ENCODE results near the gene MCF2L2.

The MCF2L2 gene

GRCh38 chr3:183353421-183353820 is 75.0 kb downstream of the MCF2L2 start:
- no peak for DNase-seq
- Histone ChIP-seq H3K36me3 (ENCODE audit: control insufficient read depth in 4 of 4, insufficient read depth in 4 of 4, low read length in 3 of 4) (no peaks in the 10 kb centered on the region), H3K27ac (ENCODE audit: insufficient read depth in 1 of 2, low read depth in 1 of 2, low read length in 2 of 2, poor library complexity in 1 of 2, severe bottlenecking in 2 of 2) (no peak overlapping the region), H3K27me3 (replicated peaks in 2 of 5; ENCODE audit: control insufficient read depth in 4 of 5, insufficient read depth in 5 of 5, low read length in 4 of 5) (no peaks in the 10 kb centered on the region), H3K4me3 (ENCODE audit: control insufficient read depth in 1 of 7, extremely low read depth in 1 of 7, insufficient read depth in 4 of 7, low read depth in 2 of 7, low read length in 6 of 7) (no peak overlapping the region), H3K4me1 (ENCODE audit: control extremely low read depth in 1 of 4, control insufficient read depth in 4 of 4, insufficient read depth in 4 of 4, low read length in 3 of 4) (peaks cover 0 to 16% (median 8%) of the 10 kb centered on the region in 4 experiments), H3K9me3 (ENCODE audit: control extremely low read depth in 1 of 5, control insufficient read depth in 4 of 5, insufficient read depth in 2 of 5, low read depth in 1 of 5, low read length in 4 of 5) (peaks cover 0 to 4% (median 0%) of the 10 kb centered on the region in 5 experiments)
- ChIA-PET POLR2A (interaction anchor here (0.5 kb wide), 1 partner anchor 110 kb away, joined by 3 read pairs; no protein-coding TSS in a partner anchor), CTCF (interaction anchor here (0.9 kb wide), 1 partner anchor 34 kb away, joined by 3 read pairs; no protein-coding TSS in a partner anchor)
- WGBS (ENCODE audit: insufficient coverage): 91% methylated on average over 3 of the region's 7 CpGs

DNA sequence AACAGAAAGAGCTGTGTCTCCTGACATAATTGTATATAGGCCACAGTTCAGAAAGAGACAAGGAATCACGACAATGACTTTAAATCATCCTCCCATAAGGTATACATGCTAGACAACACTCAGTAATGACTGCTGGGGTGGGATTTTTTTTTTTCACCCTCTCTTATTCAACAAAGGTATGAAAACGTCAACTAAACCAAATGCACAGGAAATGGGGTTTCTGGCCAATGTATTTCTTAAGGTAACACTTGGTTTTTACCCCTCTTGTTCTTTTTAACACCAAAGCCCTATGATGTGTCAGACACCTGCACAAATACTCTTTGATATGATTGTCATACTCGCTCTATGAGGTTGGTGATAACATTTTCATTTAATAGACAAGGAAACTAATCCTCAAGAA is 78.3 kb downstream of the MCF2L2 start:
- ChIA-PET POLR2A (interaction anchor here (0.6 kb wide), 1 partner anchor 19 kb away, joined by 3 read pairs; no protein-coding TSS in a partner anchor), CTCF (no interaction called here)
- Histone ChIP-seq H3K9me3 (ENCODE audit: control extremely low read depth in 1 of 5, control insufficient read depth in 4 of 5, insufficient read depth in 2 of 5, low read depth in 1 of 5, low read length in 4 of 5) (no peaks in the 10 kb centered on the region), H3K4me3 (ENCODE audit: control insufficient read depth in 1 of 7, extremely low read depth in 1 of 7, insufficient read depth in 4 of 7, low read depth in 2 of 7, low read length in 6 of 7) (no peak overlapping the region), H3K27ac (ENCODE audit: insufficient read depth in 1 of 2, low read depth in 1 of 2, low read length in 2 of 2, poor library complexity in 1 of 2, severe bottlenecking in 2 of 2) (no peak overlapping the region), H3K4me1 (ENCODE audit: control extremely low read depth in 1 of 4, control insufficient read depth in 4 of 4, insufficient read depth in 4 of 4, low read length in 3 of 4) (peaks cover 0 to 3% (median 0%) of the 10 kb centered on the region in 4 experiments), H3K27me3 (replicated peaks in 2 of 5; ENCODE audit: control insufficient read depth in 4 of 5, insufficient read depth in 5 of 5, low read length in 4 of 5) (no peaks in the 10 kb centered on the region), H3K36me3 (ENCODE audit: control insufficient read depth in 4 of 4, insufficient read depth in 4 of 4, low read length in 3 of 4) (no peaks in the 10 kb centered on the region)
- DNase-seq: no peak
- WGBS (ENCODE audit: insufficient coverage): 100% methylated on average over 1 of the region's 3 CpGs

DNA sequence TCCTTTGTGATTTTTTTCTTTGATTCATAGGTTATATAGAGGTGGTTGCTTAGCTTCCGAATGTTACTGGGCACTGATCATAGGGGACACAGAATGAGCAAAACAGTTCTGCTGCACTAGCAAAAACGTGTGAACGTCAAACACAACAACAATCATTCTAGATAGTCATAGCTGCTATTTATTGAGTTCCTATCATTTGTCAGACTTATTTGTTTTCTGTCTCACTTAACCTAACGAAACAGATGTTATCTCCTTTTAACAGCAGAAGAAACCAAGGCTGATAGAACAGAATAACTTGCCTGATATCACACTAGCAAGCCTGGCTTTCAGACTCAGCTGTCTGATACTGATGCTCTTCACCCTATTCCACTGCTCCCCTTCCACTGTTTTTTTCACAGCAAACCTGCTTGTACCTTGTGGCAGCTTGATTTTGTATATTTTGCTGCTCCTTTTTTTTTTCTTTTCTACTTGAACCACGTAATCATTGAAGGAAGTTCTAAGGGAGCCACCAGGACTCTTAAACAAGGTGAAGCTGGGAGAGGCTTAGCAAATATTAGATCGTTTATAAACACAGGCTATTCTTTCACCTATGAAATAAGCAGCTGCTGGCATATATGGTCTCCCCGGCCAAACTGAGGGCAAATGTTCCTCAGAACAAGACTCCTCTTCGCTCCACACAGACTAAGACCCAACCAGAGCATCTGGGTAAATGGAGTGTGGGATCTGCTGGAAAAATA is 78.8 kb downstream of the MCF2L2 start:
- H3K4me1 ChIP-seq (ENCODE audit: control extremely low read depth in 1 of 4, control insufficient read depth in 4 of 4, insufficient read depth in 4 of 4, low read length in 3 of 4): peaks cover 0 to 3% (median 0%) of the 10 kb centered on the region in 4 experiments
- 82% methylated on average over 6 of the region's 8 CpGs for WGBS (ENCODE audit: insufficient coverage)
- H3K9me3 ChIP-seq (ENCODE audit: control extremely low read depth in 1 of 5, control insufficient read depth in 4 of 5, insufficient read depth in 2 of 5, low read depth in 1 of 5, low read length in 4 of 5): no peaks in the 10 kb centered on the region
- no peaks in the 10 kb centered on the region for H3K27me3 ChIP-seq (replicated peaks in 2 of 5; ENCODE audit: control insufficient read depth in 4 of 5, insufficient read depth in 5 of 5, low read length in 4 of 5)
- CTCF ChIA-PET: no interaction called here
- no peak overlapping the region for H3K27ac ChIP-seq (ENCODE audit: insufficient read depth in 1 of 2, low read depth in 1 of 2, low read length in 2 of 2, poor library complexity in 1 of 2, severe bottlenecking in 2 of 2)
- no peak for DNase-seq
- POLR2A ChIA-PET: interaction anchor here (0.6 kb wide), 1 partner anchor 20 kb away, joined by 3 read pairs; no protein-coding TSS in a partner anchor
- no peaks in the 10 kb centered on the region for H3K36me3 ChIP-seq (ENCODE audit: control insufficient read depth in 4 of 4, insufficient read depth in 4 of 4, low read length in 3 of 4)
- no peak overlapping the region for H3K4me3 ChIP-seq (ENCODE audit: control insufficient read depth in 1 of 7, extremely low read depth in 1 of 7, insufficient read depth in 4 of 7, low read depth in 2 of 7, low read length in 6 of 7)

DNA sequence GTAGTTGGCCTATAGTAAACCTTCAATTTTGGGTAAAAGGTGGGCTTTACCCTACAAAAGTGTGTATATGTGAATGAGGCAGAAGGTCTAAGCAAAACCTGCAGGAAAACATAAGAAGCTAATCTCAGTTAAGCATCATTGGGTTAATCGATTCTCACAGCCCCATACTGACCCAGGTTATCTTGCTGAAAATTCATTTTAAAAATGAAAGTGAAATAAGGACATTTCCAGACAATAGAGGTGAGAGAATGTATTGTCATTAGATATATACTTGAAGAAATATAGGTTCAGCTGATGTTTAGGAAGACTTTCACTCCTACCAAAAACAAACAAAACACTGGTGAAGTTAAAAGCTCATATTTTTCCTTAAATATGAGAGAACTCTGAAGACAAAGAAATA is 85.6 kb downstream of the MCF2L2 start:
- Histone ChIP-seq H3K27me3 (replicated peaks in 2 of 5; ENCODE audit: control insufficient read depth in 4 of 5, insufficient read depth in 5 of 5, low read length in 4 of 5) (no peaks in the 10 kb centered on the region), H3K4me3 (ENCODE audit: control insufficient read depth in 1 of 7, extremely low read depth in 1 of 7, insufficient read depth in 4 of 7, low read depth in 2 of 7, low read length in 6 of 7) (no peak overlapping the region), H3K27ac (ENCODE audit: insufficient read depth in 1 of 2, low read depth in 1 of 2, low read length in 2 of 2, poor library complexity in 1 of 2, severe bottlenecking in 2 of 2) (no peak overlapping the region), H3K9me3 (ENCODE audit: control extremely low read depth in 1 of 5, control insufficient read depth in 4 of 5, insufficient read depth in 2 of 5, low read depth in 1 of 5, low read length in 4 of 5) (no peaks in the 10 kb centered on the region), H3K4me1 (ENCODE audit: control extremely low read depth in 1 of 4, control insufficient read depth in 4 of 4, insufficient read depth in 4 of 4, low read length in 3 of 4) (no peaks in the 10 kb centered on the region), H3K36me3 (ENCODE audit: control insufficient read depth in 4 of 4, insufficient read depth in 4 of 4, low read length in 3 of 4) (no peaks in the 10 kb centered on the region)
- WGBS (ENCODE audit: insufficient coverage): no CpG with 5 or more reads among the region's 1 CpG
- DNase-seq: no peak
- POLR2A ChIA-PET: interaction anchor here (0.7 kb wide), 1 partner anchor 45 kb away, joined by 3 read pairs; no protein-coding TSS in a partner anchor
- CTCF ChIA-PET: interaction anchor here (1.3 kb wide), 1 partner anchor 42 kb away, joined by 3 read pairs; no protein-coding TSS in a partner anchor

DNA sequence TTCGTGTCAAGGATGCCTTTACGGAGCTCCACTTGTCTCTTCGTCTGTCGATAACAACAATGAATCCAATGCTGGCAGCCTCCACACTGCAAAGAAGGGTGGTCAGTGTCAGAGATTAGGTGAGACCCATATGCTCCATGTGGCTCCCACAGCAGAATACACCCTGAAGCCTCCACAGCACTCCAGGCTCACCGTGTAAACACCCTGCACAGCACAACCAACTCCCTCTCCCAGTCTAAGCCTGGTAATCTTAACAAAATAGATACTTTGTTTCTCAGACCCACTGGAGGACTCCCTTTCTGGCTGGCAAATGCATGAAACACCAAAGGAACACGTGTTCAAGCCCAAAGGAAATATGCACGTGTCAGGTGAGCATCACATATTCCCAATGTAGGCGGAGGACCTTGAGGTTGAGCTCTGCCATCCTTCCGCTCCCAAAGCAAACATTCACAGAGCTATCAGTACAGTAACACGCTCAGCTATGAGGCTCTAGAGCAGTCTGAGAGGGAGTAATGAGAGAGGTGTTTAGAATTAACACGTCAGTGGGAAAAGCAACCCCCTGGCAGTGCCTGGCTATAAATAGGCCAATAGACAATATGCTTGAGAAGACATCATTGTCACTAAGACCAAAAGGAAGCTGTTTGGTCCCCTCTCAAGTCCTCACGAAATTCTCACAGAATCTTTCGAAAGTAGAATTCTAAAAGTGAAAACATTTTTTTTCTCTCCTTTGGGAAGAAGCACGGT is 86.7 kb downstream of the MCF2L2 start:
- no peaks in the 10 kb centered on the region for H3K27me3 ChIP-seq (replicated peaks in 2 of 5; ENCODE audit: control insufficient read depth in 4 of 5, insufficient read depth in 5 of 5, low read length in 4 of 5)
- no peaks in the 10 kb centered on the region for H3K9me3 ChIP-seq (ENCODE audit: control extremely low read depth in 1 of 5, control insufficient read depth in 4 of 5, insufficient read depth in 2 of 5, low read depth in 1 of 5, low read length in 4 of 5)
- H3K27ac ChIP-seq (ENCODE audit: insufficient read depth in 1 of 2, low read depth in 1 of 2, low read length in 2 of 2, poor library complexity in 1 of 2, severe bottlenecking in 2 of 2): no peak overlapping the region
- POLR2A ChIA-PET: no interaction called here
- H3K4me1 ChIP-seq (ENCODE audit: control extremely low read depth in 1 of 4, control insufficient read depth in 4 of 4, insufficient read depth in 4 of 4, low read length in 3 of 4): no peaks in the 10 kb centered on the region
- CTCF ChIA-PET: interaction anchor here (1.2 kb wide), 1 partner anchor 38 kb away, joined by 3 read pairs; no protein-coding TSS in a partner anchor
- no peaks in the 10 kb centered on the region for H3K36me3 ChIP-seq (ENCODE audit: control insufficient read depth in 4 of 4, insufficient read depth in 4 of 4, low read length in 3 of 4)
- WGBS (ENCODE audit: insufficient coverage): 99% methylated on average over 9 of the region's 14 CpGs
- H3K4me3 ChIP-seq (ENCODE audit: control insufficient read depth in 1 of 7, extremely low read depth in 1 of 7, insufficient read depth in 4 of 7, low read depth in 2 of 7, low read length in 6 of 7): no peak overlapping the region
- DNase-seq: no peak

GRCh38 chr3:183340222-183340621 is 88.2 kb downstream of the MCF2L2 start:
- WGBS (ENCODE audit: insufficient coverage): no CpG with 5 or more reads among the region's 2 CpGs
- Histone ChIP-seq H3K4me3 (ENCODE audit: control insufficient read depth in 1 of 7, extremely low read depth in 1 of 7, insufficient read depth in 4 of 7, low read depth in 2 of 7, low read length in 6 of 7) (no peak overlapping the region), H3K4me1 (ENCODE audit: control extremely low read depth in 1 of 4, control insufficient read depth in 4 of 4, insufficient read depth in 4 of 4, low read length in 3 of 4) (no peaks in the 10 kb centered on the region), H3K27me3 (replicated peaks in 2 of 5; ENCODE audit: control insufficient read depth in 4 of 5, insufficient read depth in 5 of 5, low read length in 4 of 5) (no peaks in the 10 kb centered on the region), H3K9me3 (ENCODE audit: control extremely low read depth in 1 of 5, control insufficient read depth in 4 of 5, insufficient read depth in 2 of 5, low read depth in 1 of 5, low read length in 4 of 5) (no peaks in the 10 kb centered on the region), H3K27ac (ENCODE audit: insufficient read depth in 1 of 2, low read depth in 1 of 2, low read length in 2 of 2, poor library complexity in 1 of 2, severe bottlenecking in 2 of 2) (no peak overlapping the region), H3K36me3 (ENCODE audit: control insufficient read depth in 4 of 4, insufficient read depth in 4 of 4, low read length in 3 of 4) (peaks cover 0 to 2% (median 0%) of the 10 kb centered on the region in 4 experiments)
- ChIA-PET POLR2A (no interaction called here), CTCF (no interaction called here)
- DNase-seq: no peak
